Hepatocyte (in vitro differentiated cells): ENCODE results near the gene DPPA3.

ENCODE experiments used
- EZH2 ChIP-seq: fragments of 200-600 bp; sonication (generic); IDR thresholded peaks from 2 replicates; pipeline ENCODE4 v1.6.1; 2016; ENCODE audit warnings: antibody characterized with exemption, mild to moderate bottlenecking, borderline replicate concordance
- EZH2phosphoT487 ChIP-seq: fragments of 200-600 bp; sonication (generic); IDR thresholded peaks from one replicate; pipeline ENCODE4 v1.6.1; 2018; ENCODE audit warnings: antibody characterized with exemption, mild to moderate bottlenecking, low read depth, moderate library complexity; ENCODE audit not compliant: unreplicated experiment, severe bottlenecking
- TF ChIP-seq, protein P1 (sequence below): fragments of 200-600 bp; sonication (generic); IDR thresholded peaks from 2 replicates; pipeline ENCODE4 v1.5.1; 2016; ENCODE audit warnings: antibody characterized with exemption, mild to moderate bottlenecking; ENCODE audit not compliant: poor library complexity

DNA sequence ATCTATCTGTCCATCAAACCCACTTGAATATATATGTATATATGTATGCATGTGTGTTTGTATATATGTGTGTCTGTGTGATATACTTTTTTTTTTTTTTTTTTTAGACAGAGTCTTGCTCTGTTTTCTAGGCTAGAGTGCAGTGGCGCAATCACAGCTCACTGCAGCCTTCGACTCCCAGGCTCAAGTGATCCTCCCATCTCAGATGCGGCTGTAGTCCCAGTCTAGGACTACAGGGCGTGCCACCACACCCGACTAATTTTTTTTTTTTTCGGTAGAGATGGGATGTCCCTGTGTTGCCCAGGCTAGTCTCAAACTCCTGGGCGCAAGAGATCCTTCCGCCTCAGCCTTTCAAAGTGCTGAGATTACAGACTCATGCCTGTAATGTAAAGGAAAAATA lies 32.5 kb upstream of the DPPA3 start:
- TF ChIP-seq, protein P1, sequence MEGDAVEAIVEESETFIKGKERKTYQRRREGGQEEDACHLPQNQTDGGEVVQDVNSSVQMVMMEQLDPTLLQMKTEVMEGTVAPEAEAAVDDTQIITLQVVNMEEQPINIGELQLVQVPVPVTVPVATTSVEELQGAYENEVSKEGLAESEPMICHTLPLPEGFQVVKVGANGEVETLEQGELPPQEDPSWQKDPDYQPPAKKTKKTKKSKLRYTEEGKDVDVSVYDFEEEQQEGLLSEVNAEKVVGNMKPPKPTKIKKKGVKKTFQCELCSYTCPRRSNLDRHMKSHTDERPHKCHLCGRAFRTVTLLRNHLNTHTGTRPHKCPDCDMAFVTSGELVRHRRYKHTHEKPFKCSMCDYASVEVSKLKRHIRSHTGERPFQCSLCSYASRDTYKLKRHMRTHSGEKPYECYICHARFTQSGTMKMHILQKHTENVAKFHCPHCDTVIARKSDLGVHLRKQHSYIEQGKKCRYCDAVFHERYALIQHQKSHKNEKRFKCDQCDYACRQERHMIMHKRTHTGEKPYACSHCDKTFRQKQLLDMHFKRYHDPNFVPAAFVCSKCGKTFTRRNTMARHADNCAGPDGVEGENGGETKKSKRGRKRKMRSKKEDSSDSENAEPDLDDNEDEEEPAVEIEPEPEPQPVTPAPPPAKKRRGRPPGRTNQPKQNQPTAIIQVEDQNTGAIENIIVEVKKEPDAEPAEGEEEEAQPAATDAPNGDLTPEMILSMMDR: no peak
- no peak for TF ChIP-seq EZH2
- TF ChIP-seq EZH2phosphoT487: no peak
